ENCODE results near the gene PHACTR3.

DNA sequence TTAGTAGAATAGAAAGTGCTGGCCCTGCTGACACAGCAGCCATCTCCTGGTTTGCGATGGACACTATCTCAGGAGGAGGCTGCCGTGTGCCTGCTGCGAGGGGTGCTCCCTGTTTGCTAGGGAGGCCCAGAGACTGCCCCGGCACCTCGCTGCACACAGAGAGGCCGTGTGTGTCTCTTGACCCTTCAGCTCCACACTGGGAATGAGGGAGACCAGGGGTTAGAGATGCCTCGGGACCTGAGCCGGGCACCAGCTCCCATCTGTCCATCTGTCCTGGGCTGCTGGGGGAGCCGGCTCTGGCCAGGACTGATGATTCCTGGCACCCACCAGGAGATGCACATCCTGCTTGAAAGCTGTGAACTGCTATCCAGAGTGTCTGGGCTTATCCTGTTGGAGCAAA, 18.2 kb downstream of the PHACTR3 start:
- TF ChIP-seq, protein P1, sequence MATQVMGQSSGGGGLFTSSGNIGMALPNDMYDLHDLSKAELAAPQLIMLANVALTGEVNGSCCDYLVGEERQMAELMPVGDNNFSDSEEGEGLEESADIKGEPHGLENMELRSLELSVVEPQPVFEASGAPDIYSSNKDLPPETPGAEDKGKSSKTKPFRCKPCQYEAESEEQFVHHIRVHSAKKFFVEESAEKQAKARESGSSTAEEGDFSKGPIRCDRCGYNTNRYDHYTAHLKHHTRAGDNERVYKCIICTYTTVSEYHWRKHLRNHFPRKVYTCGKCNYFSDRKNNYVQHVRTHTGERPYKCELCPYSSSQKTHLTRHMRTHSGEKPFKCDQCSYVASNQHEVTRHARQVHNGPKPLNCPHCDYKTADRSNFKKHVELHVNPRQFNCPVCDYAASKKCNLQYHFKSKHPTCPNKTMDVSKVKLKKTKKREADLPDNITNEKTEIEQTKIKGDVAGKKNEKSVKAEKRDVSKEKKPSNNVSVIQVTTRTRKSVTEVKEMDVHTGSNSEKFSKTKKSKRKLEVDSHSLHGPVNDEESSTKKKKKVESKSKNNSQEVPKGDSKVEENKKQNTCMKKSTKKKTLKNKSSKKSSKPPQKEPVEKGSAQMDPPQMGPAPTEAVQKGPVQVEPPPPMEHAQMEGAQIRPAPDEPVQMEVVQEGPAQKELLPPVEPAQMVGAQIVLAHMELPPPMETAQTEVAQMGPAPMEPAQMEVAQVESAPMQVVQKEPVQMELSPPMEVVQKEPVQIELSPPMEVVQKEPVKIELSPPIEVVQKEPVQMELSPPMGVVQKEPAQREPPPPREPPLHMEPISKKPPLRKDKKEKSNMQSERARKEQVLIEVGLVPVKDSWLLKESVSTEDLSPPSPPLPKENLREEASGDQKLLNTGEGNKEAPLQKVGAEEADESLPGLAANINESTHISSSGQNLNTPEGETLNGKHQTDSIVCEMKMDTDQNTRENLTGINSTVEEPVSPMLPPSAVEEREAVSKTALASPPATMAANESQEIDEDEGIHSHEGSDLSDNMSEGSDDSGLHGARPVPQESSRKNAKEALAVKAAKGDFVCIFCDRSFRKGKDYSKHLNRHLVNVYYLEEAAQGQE (IDR thresholded peaks at IDR 0.05; ENCODE audit: low read depth), result no peak
- no peak for TF ChIP-seq EP300 (IDR thresholded peaks at IDR 0.05; ENCODE audit: borderline replicate concordance)
- TF ChIP-seq, protein P2, sequence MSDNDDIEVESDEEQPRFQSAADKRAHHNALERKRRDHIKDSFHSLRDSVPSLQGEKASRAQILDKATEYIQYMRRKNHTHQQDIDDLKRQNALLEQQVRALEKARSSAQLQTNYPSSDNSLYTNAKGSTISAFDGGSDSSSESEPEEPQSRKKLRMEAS (IDR thresholded peaks at IDR 0.05), result no peak
- TF ChIP-seq FOXM1 (IDR thresholded peaks at IDR 0.05; ENCODE audit: borderline replicate concordance, low read depth), result no peak
- TF ChIP-seq YY1 (IDR thresholded peaks at IDR 0.05; ENCODE audit: low read depth), result no peak
- TF ChIP-seq CEBPB (IDR thresholded peaks at IDR 0.05), result no peak
- TF ChIP-seq RAD21 (IDR thresholded peaks at IDR 0.05; ENCODE audit: low read depth), result no peak

Data from Ishikawa (cell line).